Progenitor cell of endocrine pancreas (in vitro differentiated cells): Measurements from ENCODE around the gene DNAL1. TPM values are rescaled to one million over a fixed set of nuclear protein-coding genes. Genes with fewer than 3 reads are reported as not detected.

Source experiments
- DNase-seq: peaks from one replicate; pipeline ENCODE4 v3.0.0; 2021; ENCODE audit warnings: low spot score; ENCODE audit not compliant: unreplicated experiment
- H3K27ac Mint-ChIP-seq: 2 replicates; pipeline ENCODE4 v1.8.0; 2021; ENCODE audit warnings: mild to moderate bottlenecking, moderate library complexity, mixed read lengths
- H3K27me3 Mint-ChIP-seq: 2 replicates; pipeline ENCODE4 v1.8.0; 2021; ENCODE audit warnings: mixed read lengths
- H3K36me3 Mint-ChIP-seq: 2 replicates; pipeline ENCODE4 v1.8.0; 2022; ENCODE audit warnings: mixed read lengths; ENCODE audit not compliant: insufficient read depth
- H3K4me1 Mint-ChIP-seq: 2 replicates; pipeline ENCODE4 v1.8.0; 2021; ENCODE audit warnings: low read depth, mixed read lengths
- H3K4me3 Mint-ChIP-seq: 2 replicates; pipeline ENCODE4 v1.8.0; 2021; ENCODE audit warnings: low read depth, mild to moderate bottlenecking, moderate library complexity, mixed read lengths
- H3K9me3 Mint-ChIP-seq: 2 replicates; pipeline ENCODE4 v1.8.0; 2021; ENCODE audit warnings: low read depth, mixed read lengths
- total RNA-seq: library from RNA; stranded (reverse); gene quantifications from 2 replicates; pipeline ENCODE4 v1.2.1, GENCODE V29; 2021
- TF ChIP-seq, protein P1 (sequence below): fragments of 200-600 bp; sonication (generic); IDR thresholded peaks from one replicate; pipeline ENCODE4 v1.5.0; 2021; ENCODE audit warnings: antibody characterized with exemption, mild to moderate bottlenecking; ENCODE audit not compliant: unreplicated experiment

Gene DNAL1
- total RNA-seq, 1 donor from 2014 or later, result 29.9 TPM

DNA sequence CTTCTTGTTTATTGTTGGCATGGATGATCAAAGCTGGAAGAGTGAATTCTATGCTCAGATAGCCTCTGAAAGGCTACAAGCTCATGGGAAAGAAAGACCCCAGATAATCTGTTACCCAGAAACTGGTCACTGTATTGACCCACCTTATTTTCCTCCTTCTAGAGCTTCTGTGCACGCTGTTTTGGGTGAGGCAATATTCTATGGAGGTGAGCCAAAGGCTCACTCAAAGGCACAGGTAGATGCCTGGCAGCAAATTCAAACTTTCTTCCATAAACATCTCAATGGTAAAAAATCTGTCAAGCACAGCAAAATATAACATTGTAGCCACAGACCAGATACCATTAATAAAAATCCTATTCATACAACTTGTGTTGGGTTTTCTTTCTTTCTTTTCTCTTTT is 25.3 kb upstream of the DNAL1 start:
- H3K4me1 Mint-ChIP-seq, result peaks cover 6% of the 10 kb centered on the region
- TF ChIP-seq, protein P1, sequence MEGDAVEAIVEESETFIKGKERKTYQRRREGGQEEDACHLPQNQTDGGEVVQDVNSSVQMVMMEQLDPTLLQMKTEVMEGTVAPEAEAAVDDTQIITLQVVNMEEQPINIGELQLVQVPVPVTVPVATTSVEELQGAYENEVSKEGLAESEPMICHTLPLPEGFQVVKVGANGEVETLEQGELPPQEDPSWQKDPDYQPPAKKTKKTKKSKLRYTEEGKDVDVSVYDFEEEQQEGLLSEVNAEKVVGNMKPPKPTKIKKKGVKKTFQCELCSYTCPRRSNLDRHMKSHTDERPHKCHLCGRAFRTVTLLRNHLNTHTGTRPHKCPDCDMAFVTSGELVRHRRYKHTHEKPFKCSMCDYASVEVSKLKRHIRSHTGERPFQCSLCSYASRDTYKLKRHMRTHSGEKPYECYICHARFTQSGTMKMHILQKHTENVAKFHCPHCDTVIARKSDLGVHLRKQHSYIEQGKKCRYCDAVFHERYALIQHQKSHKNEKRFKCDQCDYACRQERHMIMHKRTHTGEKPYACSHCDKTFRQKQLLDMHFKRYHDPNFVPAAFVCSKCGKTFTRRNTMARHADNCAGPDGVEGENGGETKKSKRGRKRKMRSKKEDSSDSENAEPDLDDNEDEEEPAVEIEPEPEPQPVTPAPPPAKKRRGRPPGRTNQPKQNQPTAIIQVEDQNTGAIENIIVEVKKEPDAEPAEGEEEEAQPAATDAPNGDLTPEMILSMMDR, result no peak
- no peak for DNase-seq
- peaks cover 3% of the 10 kb centered on the region for H3K27me3 Mint-ChIP-seq
- no peak overlapping the region for H3K4me3 Mint-ChIP-seq
- H3K9me3 Mint-ChIP-seq, result no peaks in the 10 kb centered on the region
- H3K36me3 Mint-ChIP-seq, result no peaks in the 10 kb centered on the region
- no peak overlapping the region for H3K27ac Mint-ChIP-seq

DNA sequence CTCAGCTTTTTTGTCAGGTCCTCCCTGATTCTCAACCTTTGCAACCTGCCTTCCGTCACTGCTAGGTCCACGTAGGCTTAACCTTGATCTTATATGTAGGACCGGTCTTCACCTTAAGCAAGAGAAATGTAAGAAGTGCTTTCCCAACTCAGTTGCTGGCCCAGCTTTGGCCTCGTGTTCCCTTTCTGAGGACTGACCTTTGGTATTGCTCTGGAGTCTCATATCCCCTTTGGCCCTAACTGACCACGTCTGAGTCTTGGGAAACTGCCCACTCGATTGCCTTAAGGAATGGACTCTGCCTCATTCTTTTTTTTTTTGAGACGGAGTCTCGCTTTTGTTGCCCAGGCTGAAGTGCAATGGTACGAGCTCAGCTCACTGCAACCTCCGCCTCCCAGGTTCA is 24.5 kb upstream of the DNAL1 start:
- Mint-ChIP-seq H3K9me3 (no peaks in the 10 kb centered on the region), H3K27ac (no peak overlapping the region), H3K27me3 (peaks cover 3% of the 10 kb centered on the region), H3K36me3 (no peaks in the 10 kb centered on the region), H3K4me3 (no peak overlapping the region), H3K4me1 (peaks cover 6% of the 10 kb centered on the region)
- DNase-seq, result no peak
- TF ChIP-seq, protein P1, result no peak

GRCh38 chr14:73623504-73624054 is 21.2 kb upstream of the DNAL1 start:
- no peak for DNase-seq
- Mint-ChIP-seq H3K4me3 (no peak overlapping the region), H3K27ac (no peak overlapping the region), H3K27me3 (peaks cover 3% of the 10 kb centered on the region), H3K9me3 (no peaks in the 10 kb centered on the region), H3K4me1 (no peaks in the 10 kb centered on the region), H3K36me3 (no peaks in the 10 kb centered on the region)
- TF ChIP-seq, protein P1, result no peak

DNA sequence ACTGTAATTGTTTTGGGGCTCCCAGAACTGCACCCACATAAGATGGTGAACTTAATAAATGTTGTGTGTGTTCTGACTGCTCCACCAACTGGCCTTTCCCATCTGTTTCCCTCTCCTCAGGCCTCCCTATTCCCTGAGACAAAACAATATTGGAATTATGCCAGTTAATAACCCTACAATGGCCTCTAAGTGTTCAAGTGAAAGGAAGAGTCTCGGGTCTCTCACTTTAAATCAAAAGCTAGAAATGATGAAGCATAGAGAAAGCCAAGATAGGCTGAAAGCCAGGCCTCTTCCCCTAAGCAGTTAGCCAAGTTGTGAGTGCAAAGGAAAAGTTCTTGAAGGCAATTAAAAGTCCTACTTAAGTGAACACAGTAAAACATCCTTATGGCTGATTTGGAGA is 19.1 kb upstream of the DNAL1 start:
- Mint-ChIP-seq H3K9me3 (no peaks in the 10 kb centered on the region), H3K27ac (no peak overlapping the region), H3K36me3 (no peaks in the 10 kb centered on the region), H3K27me3 (peaks cover 3% of the 10 kb centered on the region), H3K4me3 (no peak overlapping the region), H3K4me1 (peaks cover 2% of the 10 kb centered on the region)
- TF ChIP-seq, protein P1, result no peak
- DNase-seq, result no peak

GRCh38 chr14:73627151-73627558 is 17.6 kb upstream of the DNAL1 start:
- no peak for DNase-seq
- no peaks in the 10 kb centered on the region for H3K36me3 Mint-ChIP-seq
- no peak overlapping the region for H3K4me3 Mint-ChIP-seq
- H3K4me1 Mint-ChIP-seq, result peaks cover 2% of the 10 kb centered on the region
- TF ChIP-seq, protein P1, result no peak
- no peaks in the 10 kb centered on the region for H3K9me3 Mint-ChIP-seq
- H3K27me3 Mint-ChIP-seq, result no peaks in the 10 kb centered on the region
- H3K27ac Mint-ChIP-seq, result no peak overlapping the region
